IPS DF 6.9 (cell line): Measurements from ENCODE around the gene PTPRN2.

Experiments
- DNase-seq: peaks from one replicate; pipeline ENCODE4 v3.0.0-alpha.2; 2013; ENCODE audit warnings: low read depth, low spot score
- H3K27ac ChIP-seq: one replicate; pipeline ENCODE4 v1.5.1; 2013; ENCODE audit warnings: low read length, control low read depth
- H3K27me3 ChIP-seq: 2 replicates; pipeline ENCODE4 v1.6.1; 2013; ENCODE audit warnings: mild to moderate bottlenecking, low read length; ENCODE audit not compliant: control insufficient read depth, insufficient read depth
- H3K36me3 ChIP-seq: 2 replicates; pipeline ENCODE4 v1.6.1; 2013; ENCODE audit warnings: low read length; ENCODE audit not compliant: control insufficient read depth, insufficient read depth
- H3K4me1 ChIP-seq: 2 replicates; pipeline ENCODE4 v1.6.1; 2013; ENCODE audit warnings: low read length; ENCODE audit not compliant: control insufficient read depth, insufficient read depth
- H3K4me3 ChIP-seq: 2 replicates; pipeline ENCODE4 v1.5.1; 2013; ENCODE audit warnings: mild to moderate bottlenecking, low read length
- H3K9me3 ChIP-seq: 2 replicates; pipeline ENCODE4 v1.6.1; 2013; ENCODE audit warnings: low read length, inconsistent platforms; ENCODE audit not compliant: control insufficient read depth, insufficient read depth
- WGBS: extraction: QIAGEN DNeasy Blood & Tissue Kit; methylation state at CpG from one replicate; pipeline ENCODE4 v1.1.7; 2013; ENCODE audit warnings: mixed read lengths, missing lambda C conversion rate; ENCODE audit not compliant: insufficient read length, insufficient coverage; 5-methylcytosine and 5-hydroxymethylcytosine counted together

Gene PTPRN2

GRCh38 chr7:158112571-158113320, 474.9 kb downstream of the PTPRN2 start:
- H3K4me1 ChIP-seq: no peaks in the 10 kb centered on the region
- DNase-seq: no peak
- no peak overlapping the region for H3K4me3 ChIP-seq
- peaks cover 28% of the 10 kb centered on the region for H3K9me3 ChIP-seq
- no peaks in the 10 kb centered on the region for H3K36me3 ChIP-seq
- H3K27ac ChIP-seq: no peak overlapping the region
- H3K27me3 ChIP-seq: no peaks in the 10 kb centered on the region
- no CpG with 5 or more reads among the region's 16 CpGs for WGBS

DNA sequence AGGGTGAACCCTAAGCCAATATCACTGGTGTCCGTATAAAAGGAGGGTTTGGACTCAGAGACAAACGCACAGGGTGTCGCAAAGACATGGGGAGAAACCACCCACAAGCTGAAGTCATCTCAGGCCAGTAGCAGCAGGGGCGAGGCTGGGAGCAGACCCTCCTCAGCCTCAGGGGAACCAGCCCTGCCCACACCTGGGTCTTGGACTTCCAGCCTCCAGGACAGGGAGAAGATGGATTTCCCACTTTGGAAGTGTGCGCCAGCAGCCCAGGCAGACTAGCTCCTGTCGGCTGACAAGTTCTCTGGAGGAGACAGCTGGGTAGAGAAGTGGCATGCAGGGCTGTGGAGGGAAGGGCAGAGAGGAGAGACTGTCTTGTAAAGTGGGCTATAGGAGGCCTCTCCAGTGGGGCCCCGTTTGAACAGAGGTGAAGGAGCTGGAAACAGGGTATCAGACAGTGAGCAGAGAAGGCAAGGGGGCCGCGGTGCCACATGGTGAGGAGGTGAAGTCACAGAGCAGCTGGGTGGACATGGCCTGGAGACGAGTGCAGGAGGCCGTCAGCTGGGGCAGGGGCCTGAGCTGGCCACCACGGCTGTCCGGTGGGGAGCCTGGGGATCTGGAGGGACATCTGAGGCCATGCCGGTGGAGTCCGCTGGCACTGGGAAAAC, 475.6 kb downstream of the PTPRN2 start:
- Histone ChIP-seq H3K36me3 (no peaks in the 10 kb centered on the region), H3K4me3 (no peak overlapping the region), H3K27ac (no peak overlapping the region), H3K9me3 (peaks cover 32% of the 10 kb centered on the region), H3K4me1 (no peaks in the 10 kb centered on the region), H3K27me3 (no peaks in the 10 kb centered on the region)
- no peak for DNase-seq
- WGBS: no CpG with 5 or more reads among the region's 15 CpGs

- Histone ChIP-seq H3K27me3 (no peaks in the 10 kb centered on the region), H3K9me3 (peaks cover 36% of the 10 kb centered on the region), H3K4me3 (no peak overlapping the region), H3K36me3 (no peaks in the 10 kb centered on the region), H3K27ac (no peak overlapping the region), H3K4me1 (no peaks in the 10 kb centered on the region)
- no CpG with 5 or more reads among the region's 16 CpGs for WGBS
- DNase-seq: no peak
These were observed 476.4 kb downstream of the PTPRN2 start for GRCh38 chr7:158111049-158111751.

DNA sequence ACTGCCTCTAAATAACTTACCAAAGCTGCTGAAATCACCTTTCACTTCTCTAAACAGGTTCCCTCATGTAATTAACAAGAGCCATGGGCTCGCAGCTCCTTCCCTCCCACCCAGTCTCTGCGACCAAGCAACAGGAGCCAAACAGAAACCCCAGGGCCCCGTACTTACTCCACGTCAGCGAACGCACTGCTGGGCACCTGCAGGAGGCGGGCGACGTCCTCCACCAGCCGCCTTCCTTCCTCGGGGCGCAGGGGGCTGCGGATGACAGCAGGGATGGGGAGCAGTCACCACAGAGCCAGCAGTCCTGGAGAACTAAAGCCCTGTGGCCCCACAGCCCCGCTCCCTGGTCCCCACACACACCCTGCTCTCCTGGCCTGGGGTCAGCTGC, 477.0 kb downstream of the PTPRN2 start:
- no peaks in the 10 kb centered on the region for H3K27me3 ChIP-seq
- no peaks in the 10 kb centered on the region for H3K4me1 ChIP-seq
- no peak overlapping the region for H3K27ac ChIP-seq
- H3K4me3 ChIP-seq: no peak overlapping the region
- DNase-seq: no peak
- WGBS: no CpG with 5 or more reads among the region's 14 CpGs
- peaks cover 36% of the 10 kb centered on the region for H3K9me3 ChIP-seq
- H3K36me3 ChIP-seq: no peaks in the 10 kb centered on the region

DNA sequence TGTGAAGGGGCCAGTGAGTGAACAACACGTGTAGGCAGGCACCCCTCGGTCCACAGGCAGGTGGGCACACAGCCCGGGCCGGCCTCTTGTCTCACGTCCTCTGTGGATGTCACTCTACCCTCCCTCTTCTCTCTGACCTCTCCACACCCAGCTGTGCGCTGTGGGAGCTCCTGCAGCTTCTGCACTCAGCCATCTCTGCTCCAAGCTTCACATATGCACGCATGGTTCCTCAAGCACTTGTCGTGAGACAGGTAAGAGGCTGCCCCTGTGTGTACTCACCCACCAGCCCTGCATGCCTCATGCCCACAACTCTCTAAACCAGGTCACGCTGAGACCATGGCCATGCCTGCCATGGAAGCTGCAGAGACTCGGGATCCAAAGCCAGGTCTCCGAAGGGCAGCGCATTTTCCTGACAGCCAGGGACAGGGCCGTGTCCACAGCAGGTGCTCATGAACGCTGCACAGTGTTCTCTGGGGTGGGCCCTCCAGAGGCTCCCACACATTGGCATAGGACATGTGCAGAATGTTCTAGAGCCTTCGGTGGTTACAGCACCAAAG, 477.5 kb downstream of the PTPRN2 start:
- H3K4me3 ChIP-seq: no peak overlapping the region
- H3K36me3 ChIP-seq: no peaks in the 10 kb centered on the region
- H3K27ac ChIP-seq: no peak overlapping the region
- no CpG with 5 or more reads among the region's 15 CpGs for WGBS
- no peaks in the 10 kb centered on the region for H3K27me3 ChIP-seq
- DNase-seq: no peak
- peaks cover 35% of the 10 kb centered on the region for H3K9me3 ChIP-seq
- H3K4me1 ChIP-seq: no peaks in the 10 kb centered on the region

- no peaks in the 10 kb centered on the region for H3K4me1 ChIP-seq
- H3K36me3 ChIP-seq: no peaks in the 10 kb centered on the region
- H3K27me3 ChIP-seq: no peaks in the 10 kb centered on the region
- WGBS: no CpG with 5 or more reads among the region's 12 CpGs
- no peak overlapping the region for H3K27ac ChIP-seq
- H3K9me3 ChIP-seq: peaks cover 36% of the 10 kb centered on the region
- H3K4me3 ChIP-seq: no peak overlapping the region
- no peak for DNase-seq
These were observed 478.1 kb downstream of the PTPRN2 start for GRCh38 chr7:158109364-158110033.

GRCh38 chr7:158108646-158109293, 478.9 kb downstream of the PTPRN2 start:
- DNase-seq: no peak
- no peak overlapping the region for H3K27ac ChIP-seq
- no CpG with 5 or more reads among the region's 4 CpGs for WGBS
- no peak overlapping the region for H3K4me3 ChIP-seq
- H3K36me3 ChIP-seq: no peaks in the 10 kb centered on the region
- peaks cover 36% of the 10 kb centered on the region for H3K9me3 ChIP-seq
- no peaks in the 10 kb centered on the region for H3K27me3 ChIP-seq
- no peaks in the 10 kb centered on the region for H3K4me1 ChIP-seq

DNA sequence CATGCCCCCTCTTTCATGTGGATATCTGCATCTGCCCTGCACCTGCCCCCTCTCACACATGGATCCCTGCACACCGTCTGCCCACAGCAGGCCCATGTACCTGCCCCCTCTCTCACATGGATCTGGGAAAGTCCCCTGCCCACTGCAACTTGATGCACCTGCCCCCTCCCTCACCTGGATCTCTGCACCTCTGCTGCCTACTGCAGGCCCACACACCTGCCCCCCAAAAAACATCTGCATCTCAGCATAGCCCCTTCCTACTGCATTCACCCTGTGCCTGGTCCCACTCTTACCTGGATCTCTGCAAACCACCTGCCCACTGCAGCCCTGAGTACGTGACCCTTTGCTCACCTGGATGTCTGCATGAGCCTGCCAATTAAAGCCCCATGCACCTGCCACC, 479.8 kb downstream of the PTPRN2 start:
- Histone ChIP-seq H3K27ac (no peak overlapping the region), H3K4me1 (no peaks in the 10 kb centered on the region), H3K27me3 (no peaks in the 10 kb centered on the region), H3K4me3 (no peak overlapping the region), H3K9me3 (peaks cover 34% of the 10 kb centered on the region), H3K36me3 (no peaks in the 10 kb centered on the region)
- DNase-seq: no peak
- no CpG with 5 or more reads among the region's 2 CpGs for WGBS

DNA sequence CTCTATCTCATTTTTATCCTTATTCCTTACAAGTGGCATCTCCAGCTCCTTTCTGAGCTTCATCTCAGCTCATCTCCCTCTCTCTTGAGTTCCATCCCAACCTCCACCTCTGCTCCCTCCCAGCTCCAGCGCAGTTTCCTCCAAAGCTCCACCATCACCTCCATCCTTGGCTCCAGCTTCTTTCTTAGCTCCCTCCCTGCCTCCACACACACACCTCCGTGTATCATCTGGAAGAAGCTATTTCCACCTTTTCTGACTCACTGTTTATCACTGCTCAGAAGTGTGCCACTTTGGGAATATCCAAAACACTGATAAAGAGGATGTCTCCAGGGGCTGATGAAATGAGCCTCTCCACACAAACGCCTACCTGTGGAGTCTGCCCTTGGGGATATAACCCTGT, 481.4 kb downstream of the PTPRN2 start:
- Histone ChIP-seq H3K27ac (no peak overlapping the region), H3K36me3 (no peaks in the 10 kb centered on the region), H3K9me3 (peaks cover 37% of the 10 kb centered on the region), H3K27me3 (no peaks in the 10 kb centered on the region), H3K4me3 (no peak overlapping the region), H3K4me1 (no peaks in the 10 kb centered on the region)
- no peak for DNase-seq
- WGBS: no CpG with 5 or more reads among the region's 3 CpGs

DNA sequence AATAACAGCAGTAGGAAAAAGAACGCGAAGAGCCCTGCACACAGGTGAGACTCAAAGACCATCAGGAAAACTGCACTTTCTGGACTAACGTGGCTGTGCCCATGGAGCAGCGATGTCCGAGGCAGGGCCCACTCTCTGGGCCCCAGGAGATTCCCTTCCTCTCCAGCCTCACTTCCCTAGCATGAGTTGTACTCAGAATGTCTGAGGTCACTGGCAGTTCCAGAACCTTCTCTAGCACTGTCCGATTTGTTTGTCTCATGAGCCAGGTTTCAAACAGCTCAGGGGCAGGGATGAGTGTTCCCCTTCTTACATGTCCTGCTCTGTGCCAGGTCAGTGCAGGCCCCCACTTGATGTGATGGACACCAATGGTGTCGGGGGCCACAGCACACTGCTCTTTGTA, 484.2 kb downstream of the PTPRN2 start:
- no peak for DNase-seq
- Histone ChIP-seq H3K27me3 (no peaks in the 10 kb centered on the region), H3K36me3 (no peaks in the 10 kb centered on the region), H3K4me1 (no peaks in the 10 kb centered on the region), H3K4me3 (no peak overlapping the region), H3K9me3 (peaks cover 28% of the 10 kb centered on the region), H3K27ac (no peak overlapping the region)
- no CpG with 5 or more reads among the region's 7 CpGs for WGBS
